ENCODE data around the gene SORCS2. TPM values are rescaled to one million over a fixed set of nuclear protein-coding genes. Genes with fewer than 3 reads are reported as not detected.

SORCS2 gene
- total RNA-seq, 1 experiment from 2014 or later: 0.05 TPM

DNA sequence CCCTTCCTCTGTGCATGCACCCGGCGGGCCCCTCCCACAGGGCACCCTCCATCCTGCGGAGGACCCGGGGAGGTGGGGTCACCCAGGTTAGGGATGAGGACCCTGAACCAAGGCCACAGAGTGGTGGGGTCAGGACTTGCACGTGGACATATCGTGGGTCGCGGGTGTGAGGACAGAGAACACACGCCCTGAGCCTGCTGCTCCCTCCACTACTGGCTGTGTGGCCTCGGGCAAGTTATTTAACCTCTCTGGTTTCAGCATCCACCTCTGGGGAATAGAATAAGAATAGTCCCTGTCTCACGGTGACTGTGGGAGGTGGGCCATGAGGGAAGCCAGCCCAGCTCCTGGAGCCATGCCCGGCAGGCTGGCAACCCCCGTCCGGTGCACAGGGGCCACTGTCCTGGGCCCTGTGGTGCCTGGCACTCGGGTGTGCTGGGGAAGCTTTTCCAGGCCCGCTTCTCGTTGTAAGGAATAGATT lies 237.3 kb downstream of the SORCS2 start:
- H3K9me3 ChIP-seq (replicated peaks): no peaks in the 10 kb centered on the region
- no peak overlapping the region for H3K4me3 ChIP-seq
- DNase-seq (ENCODE audit: low read depth in 1 of 2, low spot score in 2 of 2): peak in 1 of 2 experiments; percentile 10
- no peaks in the 10 kb centered on the region for H3K27me3 ChIP-seq (replicated peaks)
- no peaks in the 10 kb centered on the region for H3K36me3 ChIP-seq
- no peaks in the 10 kb centered on the region for H3K4me1 ChIP-seq (replicated peaks)
- no peak overlapping the region for H3K27ac ChIP-seq

DNA sequence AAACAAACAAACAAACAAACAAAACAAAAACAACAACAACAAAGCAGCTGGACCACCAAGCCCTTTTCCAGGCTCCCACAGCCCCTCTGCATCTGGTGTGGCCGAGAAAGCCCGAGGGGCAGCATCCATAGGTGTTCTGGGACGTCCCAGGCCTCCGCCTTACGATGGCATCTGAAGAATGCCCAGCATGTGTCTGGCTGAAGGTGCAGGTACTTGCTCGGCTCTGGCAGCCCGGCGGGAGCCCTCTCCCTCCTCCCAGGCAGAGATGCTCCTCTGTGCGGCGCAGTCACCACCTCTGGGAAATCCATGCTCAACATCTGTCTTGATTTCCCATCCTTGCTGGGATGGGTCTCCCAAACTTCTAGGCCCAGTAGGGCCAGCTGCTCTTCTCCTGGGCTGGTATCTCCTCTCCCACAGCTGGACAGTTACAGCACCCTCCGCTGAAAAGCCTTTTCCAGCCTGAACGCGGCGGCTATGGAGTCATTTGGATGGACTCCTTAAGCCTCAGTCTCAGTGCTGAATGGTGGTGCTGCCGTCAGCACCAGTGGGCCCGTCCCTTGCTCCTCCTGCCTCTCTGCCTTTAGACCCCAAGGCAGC lies 238.1 kb downstream of the SORCS2 start:
- no peaks in the 10 kb centered on the region for H3K9me3 ChIP-seq (replicated peaks)
- no peaks in the 10 kb centered on the region for H3K27me3 ChIP-seq (replicated peaks)
- DNase-seq (ENCODE audit: low read depth in 1 of 2, low spot score in 2 of 2): no peak
- no peak overlapping the region for H3K27ac ChIP-seq
- no peaks in the 10 kb centered on the region for H3K4me1 ChIP-seq (replicated peaks)
- no peak overlapping the region for H3K4me3 ChIP-seq
- H3K36me3 ChIP-seq: no peaks in the 10 kb centered on the region

DNA sequence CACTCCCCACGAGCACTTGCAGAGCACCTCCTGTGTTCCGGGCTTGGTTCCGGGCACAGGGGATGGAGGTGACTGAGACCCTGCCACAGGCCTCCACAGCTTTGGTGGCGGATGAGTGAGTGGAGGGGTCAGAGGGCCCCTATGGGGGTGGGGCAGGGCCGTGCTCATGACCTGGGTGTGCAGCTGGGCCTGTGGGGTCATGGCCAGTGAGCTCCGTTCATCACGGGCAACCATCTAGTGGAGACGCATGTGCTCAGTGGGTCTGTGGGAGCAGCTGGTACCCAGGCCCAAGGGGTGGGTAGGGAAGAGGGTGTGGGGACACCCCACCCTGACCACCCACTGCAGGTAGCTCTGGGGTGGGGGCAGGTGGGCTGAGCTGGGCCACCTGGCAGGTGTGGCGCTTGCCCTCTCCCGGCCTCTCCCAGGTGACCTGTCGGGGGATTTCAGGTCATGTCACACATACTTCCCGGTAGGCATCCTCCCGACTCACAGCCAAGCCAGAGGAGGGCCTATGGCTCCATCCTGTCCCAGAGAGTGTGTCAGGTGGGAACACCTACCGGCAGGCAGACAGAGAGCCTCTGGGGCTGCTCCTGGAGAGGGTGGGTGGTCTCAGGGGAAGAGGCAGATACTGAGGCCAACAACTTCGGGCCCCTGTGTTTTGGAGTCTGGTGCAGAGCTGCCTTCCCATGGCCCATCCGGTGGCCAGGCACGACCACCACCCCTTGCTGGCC lies 238.8 kb downstream of the SORCS2 start:
- no peaks in the 10 kb centered on the region for H3K4me1 ChIP-seq (replicated peaks)
- no peak for DNase-seq (ENCODE audit: low read depth in 1 of 2, low spot score in 2 of 2)
- H3K27me3 ChIP-seq (replicated peaks): no peaks in the 10 kb centered on the region
- H3K27ac ChIP-seq: no peak overlapping the region
- no peaks in the 10 kb centered on the region for H3K9me3 ChIP-seq (replicated peaks)
- H3K4me3 ChIP-seq: no peak overlapping the region
- no peaks in the 10 kb centered on the region for H3K36me3 ChIP-seq

GRCh38 chr4:7431696-7432530 lies 239.6 kb downstream of the SORCS2 start:
- H3K9me3 ChIP-seq (replicated peaks): no peaks in the 10 kb centered on the region
- H3K4me3 ChIP-seq: no peak overlapping the region
- H3K27ac ChIP-seq: no peak overlapping the region
- no peak for DNase-seq (ENCODE audit: low read depth in 1 of 2, low spot score in 2 of 2)
- no peaks in the 10 kb centered on the region for H3K36me3 ChIP-seq
- H3K27me3 ChIP-seq (replicated peaks): no peaks in the 10 kb centered on the region
- H3K4me1 ChIP-seq (replicated peaks): no peaks in the 10 kb centered on the region

GRCh38 chr4:7432531-7433375 lies 240.4 kb downstream of the SORCS2 start:
- Histone ChIP-seq H3K27ac (no peak overlapping the region), H3K27me3 (replicated peaks) (no peaks in the 10 kb centered on the region), H3K9me3 (replicated peaks) (no peaks in the 10 kb centered on the region), H3K4me3 (no peak overlapping the region), H3K4me1 (replicated peaks) (no peaks in the 10 kb centered on the region), H3K36me3 (no peaks in the 10 kb centered on the region)
- no peak for DNase-seq (ENCODE audit: low read depth in 1 of 2, low spot score in 2 of 2)

DNA sequence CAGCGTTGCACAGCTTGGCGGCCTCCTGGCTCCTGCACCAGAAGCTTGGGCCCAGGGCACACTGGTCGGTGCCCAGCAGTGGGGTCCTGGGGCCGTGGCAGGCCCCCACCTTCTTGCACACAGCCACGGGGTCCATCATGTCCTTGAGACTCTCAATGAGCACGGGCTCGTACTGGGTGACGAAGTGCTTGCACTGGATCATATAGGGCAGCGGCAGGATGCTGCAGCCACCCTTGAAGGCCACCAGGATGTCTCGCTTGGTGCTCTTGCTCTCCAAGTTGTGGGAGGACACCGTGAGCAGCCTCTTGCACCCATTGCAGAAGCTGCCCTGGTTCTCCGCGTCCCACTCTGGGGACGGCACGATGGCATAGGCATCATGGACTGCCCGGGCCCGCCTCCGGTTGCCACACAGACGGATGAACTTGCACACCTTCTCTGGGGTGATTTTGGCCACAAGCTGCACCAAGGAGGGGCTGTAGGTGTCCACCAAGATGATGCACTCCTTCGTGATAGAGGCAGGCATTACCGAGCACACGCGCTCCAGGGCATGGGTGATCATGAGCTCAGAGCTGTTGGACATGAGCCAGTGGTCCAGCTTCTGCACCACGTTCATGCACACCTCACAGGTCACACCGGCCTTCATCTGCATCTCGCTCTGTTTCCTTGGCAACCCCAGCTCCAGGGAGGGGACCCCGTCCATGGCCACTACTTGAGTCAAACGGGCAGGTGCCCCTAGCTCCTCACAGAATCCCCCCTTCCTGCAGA lies 241.2 kb downstream of the SORCS2 start:
- Histone ChIP-seq H3K9me3 (replicated peaks) (no peaks in the 10 kb centered on the region), H3K4me1 (replicated peaks) (no peaks in the 10 kb centered on the region), H3K27ac (no peak overlapping the region), H3K36me3 (no peaks in the 10 kb centered on the region), H3K27me3 (replicated peaks) (no peaks in the 10 kb centered on the region), H3K4me3 (no peak overlapping the region)
- no peak for DNase-seq (ENCODE audit: low read depth in 1 of 2, low spot score in 2 of 2)

DNA sequence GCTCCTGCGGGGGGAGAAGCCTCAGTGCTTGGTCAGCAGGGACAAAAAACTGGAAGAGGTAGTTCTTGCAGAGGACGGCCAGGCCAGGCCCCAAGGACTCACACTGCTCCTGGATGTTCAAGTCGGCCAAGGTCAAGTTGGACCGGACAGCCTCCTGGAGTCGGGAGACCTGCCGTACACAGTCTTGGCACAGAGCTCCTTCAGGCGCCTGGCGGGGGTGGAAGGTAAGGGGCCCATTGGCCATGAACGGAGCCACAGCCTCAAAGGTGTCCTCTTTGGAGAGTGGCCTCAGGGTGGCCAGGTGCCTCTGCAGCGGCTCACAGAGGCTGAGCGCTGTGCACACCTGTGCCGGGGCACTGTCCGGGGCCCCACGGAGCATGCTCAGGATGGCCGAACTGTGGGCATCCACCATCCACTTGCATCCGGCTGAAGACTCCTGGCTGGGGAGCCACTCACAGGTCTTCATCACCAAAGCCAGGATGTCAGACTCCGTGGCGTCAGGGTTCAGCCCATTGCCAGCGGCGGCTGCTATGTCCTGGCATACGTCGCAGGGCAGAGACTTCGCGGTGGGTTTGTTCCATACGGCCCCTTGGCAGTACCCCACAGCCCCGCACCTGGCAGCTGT lies 241.9 kb downstream of the SORCS2 start:
- no peaks in the 10 kb centered on the region for H3K27me3 ChIP-seq (replicated peaks)
- no peaks in the 10 kb centered on the region for H3K36me3 ChIP-seq
- no peak for DNase-seq (ENCODE audit: low read depth in 1 of 2, low spot score in 2 of 2)
- H3K4me1 ChIP-seq (replicated peaks): no peaks in the 10 kb centered on the region
- H3K9me3 ChIP-seq (replicated peaks): no peaks in the 10 kb centered on the region
- no peak overlapping the region for H3K4me3 ChIP-seq
- no peak overlapping the region for H3K27ac ChIP-seq

DNA sequence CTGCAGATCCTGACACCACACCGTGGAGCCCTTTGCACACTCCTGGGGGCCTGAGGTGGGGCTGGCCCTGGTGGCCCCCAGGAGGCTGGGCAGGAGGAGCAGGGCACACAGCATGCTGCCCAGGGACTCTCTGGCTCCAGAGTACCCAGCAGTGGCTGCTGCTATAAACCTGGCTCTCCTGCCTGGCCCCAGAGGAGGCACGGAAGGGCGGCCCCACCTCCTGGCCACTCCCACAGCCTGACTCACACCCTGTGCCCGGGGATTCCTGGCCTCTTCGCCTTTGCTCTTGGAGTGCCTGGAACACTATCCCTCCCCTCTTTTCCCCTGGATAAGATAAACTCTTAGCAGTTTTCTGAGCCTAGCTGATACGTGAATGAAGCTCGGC lies 242.4 kb downstream of the SORCS2 start, which contains the start of gene PSAPL1:
PSAPL1 (minus strand) TSS at position 165 of the 385 bp plus-strand sequence; CDS start at position 114, 51 bp downstream.
- Histone ChIP-seq H3K4me3 (no peak within 1 kb of the TSS), H3K27me3 (replicated peaks) (no peaks in the 10 kb centered on the region), H3K9me3 (replicated peaks) (no peaks in the 10 kb centered on the region), H3K4me1 (replicated peaks) (no peaks in the 10 kb centered on the region), H3K27ac (no peak within 1 kb of the TSS), H3K36me3 (no peaks in the 10 kb centered on the region)
- DNase-seq (ENCODE audit: low read depth in 1 of 2, low spot score in 2 of 2): no peak

- no peaks in the 10 kb centered on the region for H3K27me3 ChIP-seq (replicated peaks)
- H3K36me3 ChIP-seq: no peaks in the 10 kb centered on the region
- no peak for DNase-seq (ENCODE audit: low read depth in 1 of 2, low spot score in 2 of 2)
- no peak overlapping the region for H3K27ac ChIP-seq
- H3K4me3 ChIP-seq: no peak overlapping the region
- no peaks in the 10 kb centered on the region for H3K4me1 ChIP-seq (replicated peaks)
- H3K9me3 ChIP-seq (replicated peaks): no peaks in the 10 kb centered on the region
Measured at GRCh38 chr4:7435471-7436061, 243.2 kb downstream of the SORCS2 start.

DNA sequence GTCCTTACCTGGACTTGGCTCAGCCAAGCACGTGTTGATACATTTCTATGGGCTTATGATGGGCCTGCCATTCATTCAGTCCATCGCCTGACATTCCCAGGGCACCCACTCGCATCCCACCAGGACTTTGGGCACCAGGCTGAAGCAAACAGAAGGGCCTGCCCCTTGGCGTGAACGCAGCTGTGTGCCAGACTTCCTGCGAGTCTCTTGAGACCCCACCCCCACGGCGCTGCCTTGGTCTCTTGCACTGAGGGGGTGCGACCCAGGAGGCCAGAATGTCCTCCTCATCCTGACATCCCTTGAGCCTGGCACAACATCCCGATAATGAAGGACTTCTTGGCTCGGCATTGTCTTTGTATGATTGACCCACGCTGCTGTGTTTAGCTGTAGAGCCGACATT lies 243.9 kb downstream of the SORCS2 start:
- Histone ChIP-seq H3K4me1 (replicated peaks) (no peaks in the 10 kb centered on the region), H3K27ac (no peak overlapping the region), H3K36me3 (no peaks in the 10 kb centered on the region), H3K4me3 (no peak overlapping the region), H3K9me3 (replicated peaks) (no peaks in the 10 kb centered on the region), H3K27me3 (replicated peaks) (no peaks in the 10 kb centered on the region)
- no peak for DNase-seq (ENCODE audit: low read depth in 1 of 2, low spot score in 2 of 2)

- H3K36me3 ChIP-seq: no peaks in the 10 kb centered on the region
- H3K4me1 ChIP-seq (replicated peaks): no peaks in the 10 kb centered on the region
- H3K9me3 ChIP-seq (replicated peaks): no peaks in the 10 kb centered on the region
- H3K27ac ChIP-seq: no peak overlapping the region
- no peak for DNase-seq (ENCODE audit: low read depth in 1 of 2, low spot score in 2 of 2)
- no peak overlapping the region for H3K4me3 ChIP-seq
- no peaks in the 10 kb centered on the region for H3K27me3 ChIP-seq (replicated peaks)
Measured at GRCh38 chr4:7439699-7440098, 247.4 kb downstream of the SORCS2 start.

GRCh38 chr4:7441201-7441600 lies 248.9 kb downstream of the SORCS2 start:
- H3K27ac ChIP-seq: no peak overlapping the region
- no peaks in the 10 kb centered on the region for H3K9me3 ChIP-seq (replicated peaks)
- no peaks in the 10 kb centered on the region for H3K36me3 ChIP-seq
- H3K4me1 ChIP-seq (replicated peaks): no peaks in the 10 kb centered on the region
- no peak overlapping the region for H3K4me3 ChIP-seq
- H3K27me3 ChIP-seq (replicated peaks): no peaks in the 10 kb centered on the region
- no peak for DNase-seq (ENCODE audit: low read depth in 1 of 2, low spot score in 2 of 2)
